SU-DHL-6 (cell line): Measurements from ENCODE around the gene PRKCZ.

Experiments used
- H2AFZ ChIP-seq: fragments of 200-600 bp; sonication (generic); 2 replicates; pipeline ENCODE4 v1.6.1; 2014; ENCODE audit warnings: low read depth, mild to moderate bottlenecking, moderate library complexity, mixed read lengths, antibody characterized with exemption, low read length; ENCODE audit not compliant: severe bottlenecking
- H3F3A ChIP-seq: fragments of 200-600 bp; shearing (Covaris generic); 2 replicates; pipeline ENCODE4 v1.6.0; 2016; ENCODE audit warnings: antibody characterized with exemption, mild to moderate bottlenecking; ENCODE audit not compliant: insufficient read depth
- H3K27ac ChIP-seq: fragments of 200-600 bp; sonication (generic); 2 replicates; pipeline ENCODE4 v1.5.1; 2016; ENCODE audit warnings: low read depth, mild to moderate bottlenecking, low read length, moderate library complexity, mixed read lengths
- H3K27me3 ChIP-seq: fragments of 200-600 bp; sonication (generic), shearing (Covaris generic); 2 replicates; pipeline ENCODE4 v1.6.0; 2014; ENCODE audit warnings: mild to moderate bottlenecking, low read length
- H3K36me3 ChIP-seq: fragments of 200-600 bp; sonication (generic); 2 replicates; pipeline ENCODE4 v1.6.1; 2014; ENCODE audit warnings: mild to moderate bottlenecking, low read length, mixed read lengths
- H3K4me2 ChIP-seq: fragments of 300-600, 200-600 bp; shearing (Covaris generic), sonication (generic); 2 replicates; pipeline ENCODE4 v1.6.0; 2014; ENCODE audit warnings: low read length, low read depth, mild to moderate bottlenecking; ENCODE audit not compliant: poor library complexity, severe bottlenecking
- H3K4me3 ChIP-seq: fragments of 200-600 bp; sonication (generic); 2 replicates; pipeline ENCODE4 v1.5.1; 2014; ENCODE audit warnings: antibody characterized with exemption, low read length, mild to moderate bottlenecking, mixed read lengths; ENCODE audit not compliant: insufficient read depth, poor library complexity, severe bottlenecking
- H3K79me2 ChIP-seq: fragments of 200-600 bp; sonication (generic); 2 replicates; pipeline ENCODE4 v1.6.1; 2014; ENCODE audit warnings: mild to moderate bottlenecking, low read length, moderate library complexity; ENCODE audit not compliant: insufficient read depth
- H3K9ac ChIP-seq: fragments of 200-600 bp; sonication (generic); 2 replicates; pipeline ENCODE4 v1.7.0; 2014; ENCODE audit warnings: mild to moderate bottlenecking, low read length
- H3K9me2 ChIP-seq: fragments of 200-600 bp; sonication (generic); replicated peaks from 2 replicates; pipeline ENCODE4 v1.6.1; 2014; ENCODE audit warnings: low read length; ENCODE audit not compliant: insufficient read depth
- H3K9me3 ChIP-seq: fragments of 200-600 bp; sonication (generic); 2 replicates; pipeline ENCODE4 v1.6.1; 2014; ENCODE audit warnings: low read length, mixed read lengths; ENCODE audit not compliant: insufficient read depth
- H4K20me1 ChIP-seq: fragments of 200-600 bp; sonication (generic); 2 replicates; pipeline ENCODE4 v1.6.1; 2014; ENCODE audit warnings: low read depth, mild to moderate bottlenecking, antibody characterized with exemption, low read length, moderate library complexity, mixed read lengths
- EZH2phosphoT487 ChIP-seq: fragments of 200-600 bp; sonication (generic), shearing (Covaris generic); conservative IDR thresholded peaks from 2 replicates; pipeline ENCODE4 v1.6.1; 2018; ENCODE audit warnings: mild to moderate bottlenecking, antibody characterized with exemption, low read length, moderate library complexity, mixed read lengths
- TF ChIP-seq, protein P1 (sequence below): fragments of 200-600 bp; sonication (generic); IDR thresholded peaks from one replicate; pipeline ENCODE4 v1.5.1; 2017; ENCODE audit warnings: antibody characterized with exemption, mild to moderate bottlenecking, low read length, moderate library complexity; ENCODE audit not compliant: insufficient read depth, poor library complexity, severe bottlenecking

The PRKCZ gene

DNA sequence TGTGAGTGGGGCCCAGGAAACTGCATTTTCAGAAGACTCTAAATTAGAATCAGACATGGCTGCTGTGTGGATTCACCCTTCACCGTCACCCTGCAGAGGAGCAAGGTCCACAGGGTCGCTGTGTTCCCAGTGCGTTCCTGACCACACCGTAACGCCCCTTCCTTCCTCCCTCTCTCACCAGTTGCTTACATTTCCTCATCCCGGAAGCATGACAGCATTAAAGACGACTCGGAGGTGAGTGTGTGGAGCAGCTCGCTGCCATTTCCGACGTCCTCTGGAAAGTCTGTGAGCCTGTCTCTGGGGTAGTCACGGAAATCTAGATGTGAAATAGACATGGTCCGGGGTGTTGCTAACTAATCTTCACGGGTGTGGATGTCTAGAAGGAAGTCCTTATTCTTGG lies 98.5 kb downstream of the PRKCZ start:
- Histone ChIP-seq H3K9me3 (no peaks in the 10 kb centered on the region), H3K9ac (no peak overlapping the region), H3K4me3 (no peak overlapping the region), H4K20me1 (no peaks in the 10 kb centered on the region), H3K27ac (no peak overlapping the region), H3K36me3 (no peaks in the 10 kb centered on the region), H3F3A (no peaks in the 10 kb centered on the region), H3K4me2 (no peak overlapping the region), H3K27me3 (no peaks in the 10 kb centered on the region), H2AFZ (no peak overlapping the region), H3K9me2 (no peaks in the 10 kb centered on the region), H3K79me2 (no peaks in the 10 kb centered on the region)
- TF ChIP-seq EZH2phosphoT487, result no peak
- TF ChIP-seq, protein P1, sequence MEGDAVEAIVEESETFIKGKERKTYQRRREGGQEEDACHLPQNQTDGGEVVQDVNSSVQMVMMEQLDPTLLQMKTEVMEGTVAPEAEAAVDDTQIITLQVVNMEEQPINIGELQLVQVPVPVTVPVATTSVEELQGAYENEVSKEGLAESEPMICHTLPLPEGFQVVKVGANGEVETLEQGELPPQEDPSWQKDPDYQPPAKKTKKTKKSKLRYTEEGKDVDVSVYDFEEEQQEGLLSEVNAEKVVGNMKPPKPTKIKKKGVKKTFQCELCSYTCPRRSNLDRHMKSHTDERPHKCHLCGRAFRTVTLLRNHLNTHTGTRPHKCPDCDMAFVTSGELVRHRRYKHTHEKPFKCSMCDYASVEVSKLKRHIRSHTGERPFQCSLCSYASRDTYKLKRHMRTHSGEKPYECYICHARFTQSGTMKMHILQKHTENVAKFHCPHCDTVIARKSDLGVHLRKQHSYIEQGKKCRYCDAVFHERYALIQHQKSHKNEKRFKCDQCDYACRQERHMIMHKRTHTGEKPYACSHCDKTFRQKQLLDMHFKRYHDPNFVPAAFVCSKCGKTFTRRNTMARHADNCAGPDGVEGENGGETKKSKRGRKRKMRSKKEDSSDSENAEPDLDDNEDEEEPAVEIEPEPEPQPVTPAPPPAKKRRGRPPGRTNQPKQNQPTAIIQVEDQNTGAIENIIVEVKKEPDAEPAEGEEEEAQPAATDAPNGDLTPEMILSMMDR, result no peak

DNA sequence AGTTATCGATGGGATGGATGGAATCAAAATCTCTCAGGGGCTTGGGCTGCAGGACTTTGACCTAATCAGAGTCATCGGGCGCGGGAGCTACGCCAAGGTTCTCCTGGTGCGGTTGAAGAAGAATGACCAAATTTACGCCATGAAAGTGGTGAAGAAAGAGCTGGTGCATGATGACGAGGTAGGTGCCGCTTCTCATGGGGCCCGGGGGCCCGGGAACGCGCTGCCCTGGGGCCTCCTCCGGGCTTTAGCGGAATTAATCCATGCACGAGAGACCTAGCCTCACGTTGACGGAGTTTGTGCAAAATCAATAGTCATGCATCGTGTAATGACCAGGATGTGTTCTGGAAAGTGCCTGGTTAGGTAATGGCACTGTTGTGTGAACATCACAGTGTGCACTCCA lies 100.6 kb downstream of the PRKCZ start:
- Histone ChIP-seq H3K9ac (no peak overlapping the region), H3K9me3 (no peaks in the 10 kb centered on the region), H4K20me1 (no peaks in the 10 kb centered on the region), H2AFZ (no peak overlapping the region), H3K27me3 (no peaks in the 10 kb centered on the region), H3K27ac (no peak overlapping the region), H3F3A (no peaks in the 10 kb centered on the region), H3K4me2 (no peak overlapping the region), H3K4me3 (no peak overlapping the region), H3K36me3 (no peaks in the 10 kb centered on the region), H3K79me2 (no peaks in the 10 kb centered on the region), H3K9me2 (no peaks in the 10 kb centered on the region)
- TF ChIP-seq EZH2phosphoT487, result no peak
- TF ChIP-seq, protein P1, result no peak

DNA sequence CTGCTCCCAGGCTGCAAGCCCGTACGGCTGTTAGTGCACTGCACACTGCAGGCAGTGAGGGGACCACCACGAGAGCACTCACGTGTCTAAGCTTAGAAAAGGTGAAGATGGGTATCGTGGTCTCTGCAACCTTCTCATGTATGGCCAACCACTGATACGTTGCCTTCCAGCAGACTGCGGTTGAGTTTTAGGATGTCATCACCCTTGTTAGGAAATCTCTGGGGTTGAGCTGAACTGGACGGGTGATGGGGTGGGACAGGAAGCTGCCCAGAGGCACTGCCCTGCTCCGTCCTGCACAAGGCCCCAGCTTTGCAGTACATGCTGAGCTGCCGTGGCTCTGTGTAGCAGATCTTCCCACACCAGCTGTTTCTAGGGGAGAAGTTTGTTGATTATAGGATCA lies 101.0 kb downstream of the PRKCZ start:
- Histone ChIP-seq H3K9me3 (no peaks in the 10 kb centered on the region), H4K20me1 (no peaks in the 10 kb centered on the region), H3K27me3 (no peaks in the 10 kb centered on the region), H3K9me2 (no peaks in the 10 kb centered on the region), H3K4me2 (no peak overlapping the region), H3K79me2 (no peaks in the 10 kb centered on the region), H3K4me3 (no peak overlapping the region), H3K9ac (no peak overlapping the region), H3F3A (no peaks in the 10 kb centered on the region), H3K27ac (no peak overlapping the region), H3K36me3 (no peaks in the 10 kb centered on the region), H2AFZ (no peak overlapping the region)
- no peak for TF ChIP-seq EZH2phosphoT487
- TF ChIP-seq, protein P1, result no peak
